NCI-H2171 (cell line): ENCODE measurements around the gene DNAH9.

Experiments
- DNase-seq: peaks from one replicate; lab custom pipeline; 2025; lab: John Stamatoyannopoulos, UW

The DNAH9 gene

GRCh38 chr17:11840831-11841230 lies 242.6 kb downstream of the DNAH9 start:
- DNase-seq, result no peak

GRCh38 chr17:11848330-11848729 lies 250.1 kb downstream of the DNAH9 start:
- no peak for DNase-seq

GRCh38 chr17:11852231-11852630 lies 254.0 kb downstream of the DNAH9 start:
- no peak for DNase-seq

- no peak for DNase-seq
Observed at GRCh38 chr17:11852912-11853311, 254.6 kb downstream of the DNAH9 start.

- no peak for DNase-seq
Observed at GRCh38 chr17:11853321-11854151, 255.3 kb downstream of the DNAH9 start.

- DNase-seq, result no peak
Observed at GRCh38 chr17:11855306-11855705, 257.0 kb downstream of the DNAH9 start.

- no peak for DNase-seq
Observed at GRCh38 chr17:11857006-11857405, 258.7 kb downstream of the DNAH9 start.

GRCh38 chr17:11869680-11870394 lies 271.6 kb downstream of the DNAH9 start:
- DNase-seq, result no peak

- DNase-seq, result no peak
Observed at GRCh38 chr17:11871773-11872172, 273.5 kb downstream of the DNAH9 start.

- no peak for DNase-seq
Observed at GRCh38 chr17:11874756-11875155, 276.5 kb downstream of the DNAH9 start.

GRCh38 chr17:11880714-11881113 lies 282.4 kb downstream of the DNAH9 start:
- DNase-seq, result no peak

- no peak for DNase-seq
Observed at GRCh38 chr17:11882716-11883115, 284.4 kb downstream of the DNAH9 start.

- no peak for DNase-seq
Observed at GRCh38 chr17:11885051-11885450, 286.8 kb downstream of the DNAH9 start.

- no peak for DNase-seq
Observed at GRCh38 chr17:11889266-11889665, 291.0 kb downstream of the DNAH9 start.

GRCh38 chr17:11893862-11894261 lies 295.6 kb downstream of the DNAH9 start:
- DNase-seq, result no peak

- no peak for DNase-seq
Observed at GRCh38 chr17:11896199-11896598, 297.9 kb downstream of the DNAH9 start.

GRCh38 chr17:11898526-11899235 lies 300.4 kb downstream of the DNAH9 start:
- DNase-seq, result no peak

GRCh38 chr17:11899537-11899942 lies 301.3 kb downstream of the DNAH9 start:
- DNase-seq, result no peak

- DNase-seq, result no peak
Observed at GRCh38 chr17:11900041-11900476, 301.8 kb downstream of the DNAH9 start.

GRCh38 chr17:11900655-11901054 lies 302.4 kb downstream of the DNAH9 start:
- no peak for DNase-seq

- DNase-seq, result no peak
Observed at GRCh38 chr17:11901931-11902330, 303.7 kb downstream of the DNAH9 start.

GRCh38 chr17:11908711-11909146 lies 310.5 kb downstream of the DNAH9 start:
- DNase-seq, result no peak

GRCh38 chr17:11909348-11909747 lies 311.1 kb downstream of the DNAH9 start:
- DNase-seq, result no peak
